ENCODE results near the gene F3. TPM values are rescaled to one million over a fixed set of nuclear protein-coding genes. Genes with fewer than 3 reads are reported as not detected.

F3 gene
- total RNA-seq, 2 experiments from 2014 or later = not detected

GRCh38 chr1:94551449-94551848 lies 9.9 kb upstream of the F3 start:
- Histone ChIP-seq H3K4me3 (ENCODE audit: low read length) (no peak overlapping the region), H3K9me3 (ENCODE audit: control insufficient read depth in 1 of 2, insufficient read depth in 1 of 2, low read length in 2 of 2) (no peaks in the 10 kb centered on the region), H3K27ac (ENCODE audit: low read depth in 1 of 2, low read length in 2 of 2) (no peak overlapping the region), H3K4me1 (ENCODE audit: insufficient read depth, low read length) (no peaks in the 10 kb centered on the region), H3K36me3 (ENCODE audit: insufficient read depth, low read length) (no peaks in the 10 kb centered on the region), H3K27me3 (ENCODE audit: control insufficient read depth in 1 of 2, insufficient read depth in 2 of 2, low read length in 2 of 2) (peaks cover 2 to 5% of the 10 kb centered on the region in 2 experiments)
- ChIA-PET CTCF (no interaction called here), POLR2A (no interaction called here)
- H3K9me3 Mint-ChIP-seq = no peaks in the 10 kb centered on the region
- TF ChIP-seq, protein P1, sequence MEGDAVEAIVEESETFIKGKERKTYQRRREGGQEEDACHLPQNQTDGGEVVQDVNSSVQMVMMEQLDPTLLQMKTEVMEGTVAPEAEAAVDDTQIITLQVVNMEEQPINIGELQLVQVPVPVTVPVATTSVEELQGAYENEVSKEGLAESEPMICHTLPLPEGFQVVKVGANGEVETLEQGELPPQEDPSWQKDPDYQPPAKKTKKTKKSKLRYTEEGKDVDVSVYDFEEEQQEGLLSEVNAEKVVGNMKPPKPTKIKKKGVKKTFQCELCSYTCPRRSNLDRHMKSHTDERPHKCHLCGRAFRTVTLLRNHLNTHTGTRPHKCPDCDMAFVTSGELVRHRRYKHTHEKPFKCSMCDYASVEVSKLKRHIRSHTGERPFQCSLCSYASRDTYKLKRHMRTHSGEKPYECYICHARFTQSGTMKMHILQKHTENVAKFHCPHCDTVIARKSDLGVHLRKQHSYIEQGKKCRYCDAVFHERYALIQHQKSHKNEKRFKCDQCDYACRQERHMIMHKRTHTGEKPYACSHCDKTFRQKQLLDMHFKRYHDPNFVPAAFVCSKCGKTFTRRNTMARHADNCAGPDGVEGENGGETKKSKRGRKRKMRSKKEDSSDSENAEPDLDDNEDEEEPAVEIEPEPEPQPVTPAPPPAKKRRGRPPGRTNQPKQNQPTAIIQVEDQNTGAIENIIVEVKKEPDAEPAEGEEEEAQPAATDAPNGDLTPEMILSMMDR (IDR thresholded peaks at IDR 0.05) = no peak
- no peaks in the 10 kb centered on the region for H3K4me1 Mint-ChIP-seq (ENCODE audit: low read depth)
- intact Hi-C loops (cut with DNase I, micrococcal nuclease) = no loop called here
- no peak overlapping the region for H3K4me3 Mint-ChIP-seq
- DNase-seq (no peak), ATAC-seq (ENCODE audit: poor library complexity) (no peak)
- H3K27me3 Mint-ChIP-seq = peaks cover 36% of the 10 kb centered on the region
- H3K27ac Mint-ChIP-seq = no peak overlapping the region
- no peaks in the 10 kb centered on the region for H3K36me3 Mint-ChIP-seq (ENCODE audit: low read depth)

DNA sequence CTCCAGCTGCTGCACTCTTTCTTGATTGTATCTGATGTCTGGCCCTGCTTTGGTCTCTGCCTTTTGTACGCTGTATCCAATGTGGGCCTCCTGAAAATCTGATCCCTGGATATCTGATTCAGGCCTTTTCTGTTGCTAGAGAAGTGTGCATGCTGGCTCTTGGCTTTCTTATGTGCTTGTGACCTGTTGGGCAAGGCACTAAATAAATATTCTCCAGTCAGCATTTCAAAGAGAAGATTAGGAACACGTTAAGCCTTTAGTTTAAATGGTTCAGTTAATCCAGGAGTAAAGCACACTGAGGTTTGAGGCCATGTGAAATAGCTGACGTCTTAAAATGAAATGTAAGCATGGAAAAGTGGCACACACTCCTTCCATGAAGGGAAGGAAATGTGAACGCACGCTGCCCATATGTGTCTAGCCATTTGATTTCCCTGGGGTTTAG lies 9.3 kb upstream of the F3 start:
- intact Hi-C loops (cut with DNase I, micrococcal nuclease) = no loop called here
- Histone ChIP-seq H3K4me3 (ENCODE audit: low read length) (no peak overlapping the region), H3K4me1 (ENCODE audit: insufficient read depth, low read length) (no peaks in the 10 kb centered on the region), H3K27ac (ENCODE audit: low read depth in 1 of 2, low read length in 2 of 2) (no peak overlapping the region), H3K27me3 (ENCODE audit: control insufficient read depth in 1 of 2, insufficient read depth in 2 of 2, low read length in 2 of 2) (peaks cover 2 to 5% of the 10 kb centered on the region in 2 experiments), H3K9me3 (ENCODE audit: control insufficient read depth in 1 of 2, insufficient read depth in 1 of 2, low read length in 2 of 2) (no peaks in the 10 kb centered on the region), H3K36me3 (ENCODE audit: insufficient read depth, low read length) (no peaks in the 10 kb centered on the region)
- ATAC-seq (ENCODE audit: poor library complexity) = no peak
- CTCF ChIA-PET = no interaction called here
- H3K27me3 Mint-ChIP-seq = peaks cover 42% of the 10 kb centered on the region
- no peak overlapping the region for H3K27ac Mint-ChIP-seq
- H3K36me3 Mint-ChIP-seq (ENCODE audit: low read depth) = no peaks in the 10 kb centered on the region
- no peaks in the 10 kb centered on the region for H3K4me1 Mint-ChIP-seq (ENCODE audit: low read depth)
- TF ChIP-seq, protein P1 (IDR thresholded peaks at IDR 0.05) = no peak
- no peaks in the 10 kb centered on the region for H3K9me3 Mint-ChIP-seq
- DNase-seq = no peak
- POLR2A ChIA-PET = no interaction called here
- H3K4me3 Mint-ChIP-seq = no peak overlapping the region

DNA sequence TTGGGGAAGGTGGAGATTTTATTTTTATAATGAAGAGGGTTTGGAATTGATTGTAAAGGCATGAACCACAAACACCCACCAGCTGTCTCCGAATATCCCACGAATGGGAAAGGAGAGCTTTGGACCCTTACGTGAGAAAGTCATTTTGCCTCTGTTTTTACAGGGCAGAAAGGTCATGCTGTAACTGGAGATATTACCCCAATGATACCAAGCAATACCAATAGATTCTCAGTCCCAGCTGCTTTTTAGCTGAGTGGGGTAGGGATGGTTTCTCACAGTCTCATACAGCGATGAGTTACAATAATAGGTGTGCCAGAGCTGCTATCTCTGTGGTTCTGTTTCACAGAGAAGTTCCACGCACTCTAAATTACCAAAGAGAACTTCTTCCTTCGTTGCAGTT lies 8.8 kb upstream of the F3 start:
- no peaks in the 10 kb centered on the region for H3K36me3 Mint-ChIP-seq (ENCODE audit: low read depth)
- ChIA-PET CTCF (no interaction called here), POLR2A (no interaction called here)
- Histone ChIP-seq H3K9me3 (ENCODE audit: control insufficient read depth in 1 of 2, insufficient read depth in 1 of 2, low read length in 2 of 2) (no peaks in the 10 kb centered on the region), H3K27me3 (ENCODE audit: control insufficient read depth in 1 of 2, insufficient read depth in 2 of 2, low read length in 2 of 2) (peaks cover 2 to 5% of the 10 kb centered on the region in 2 experiments), H3K4me1 (ENCODE audit: insufficient read depth, low read length) (no peaks in the 10 kb centered on the region), H3K4me3 (ENCODE audit: low read length) (no peak overlapping the region), H3K36me3 (ENCODE audit: insufficient read depth, low read length) (no peaks in the 10 kb centered on the region), H3K27ac (ENCODE audit: low read depth in 1 of 2, low read length in 2 of 2) (no peak overlapping the region)
- TF ChIP-seq, protein P1 (IDR thresholded peaks at IDR 0.05) = no peak
- H3K9me3 Mint-ChIP-seq = no peaks in the 10 kb centered on the region
- intact Hi-C loops (cut with DNase I, micrococcal nuclease) = no loop called here
- H3K4me3 Mint-ChIP-seq = no peak overlapping the region
- H3K27me3 Mint-ChIP-seq = peaks cover 44% of the 10 kb centered on the region
- H3K4me1 Mint-ChIP-seq (ENCODE audit: low read depth) = no peaks in the 10 kb centered on the region
- no peak overlapping the region for H3K27ac Mint-ChIP-seq
- DNase-seq (no peak), ATAC-seq (ENCODE audit: poor library complexity) (no peak)

All from CD4-positive, alpha-beta T cell (primary cell).